HEK293 (cell line): ENCODE results near the gene ITPRIPL2.

Experiments used
- CTCF ChIA-PET: fragments of 350-600 bp; formaldehyde crosslinking; extraction: SDS; loops from one replicate; lab custom pipeline; 2021; ENCODE audit warnings: antibody characterized with exemption; lab: Yijun Ruan, JAX
- POLR2A ChIA-PET: fragments of 300-600 bp; formaldehyde crosslinking; extraction: SDS; loops from one replicate; lab custom pipeline; 2020; ENCODE audit warnings: antibody characterized with exemption, inconsistent platforms; lab: Yijun Ruan, JAX
- H3K27ac ChIP-seq: fragments of 200-500 bp; sonication (Bioruptor generic); 2 replicates; pipeline ENCODE4 v1.5.1; 2014; ENCODE audit warnings: low read depth, low read length, control low read depth, inconsistent platforms; ENCODE audit errors: extremely low read depth
- H3K36me3 ChIP-seq, 2 experiments: fragments of 200-500 bp in 1 of 2; sonication (Bioruptor generic) in 1 of 2; 1 replicate in 1 of 2; 2 replicates in 1 of 2; pipeline ENCODE4 v1.5.1; 2014 to 2017; ENCODE audit warnings: inconsistent platforms in 2 of 2, low read length in 2 of 2; ENCODE audit not compliant: control insufficient read depth in 2 of 2, insufficient read depth in 1 of 2
- H3K4me1 ChIP-seq: fragments of 200-500 bp; sonication (Bioruptor generic); 2 replicates; pipeline ENCODE4 v1.5.1; 2014; ENCODE audit warnings: mild to moderate bottlenecking, low read length, inconsistent platforms; ENCODE audit not compliant: control insufficient read depth, insufficient read depth
- H3K4me3 ChIP-seq: 2 replicates; pipeline ENCODE4 v1.5.1; 2011; ENCODE audit warnings: low read depth, mild to moderate bottlenecking, control low read depth, low read length, moderate library complexity
- H3K9me3 ChIP-seq: fragments of 200-500 bp; sonication (Bioruptor generic); 2 replicates; pipeline ENCODE4 v1.5.1; 2014; ENCODE audit warnings: low read depth, low read length, inconsistent platforms; ENCODE audit not compliant: control insufficient read depth, insufficient read depth
- KLF1 ChIP-seq: fragments of 450-650 bp; formaldehyde crosslinking; IDR thresholded peaks from 2 replicates; pipeline ENCODE4 v1.5.1; 2016; ENCODE audit warnings: missing biosample characterization, missing genetic modification characterization
- SETDB1 ChIP-seq: IDR thresholded peaks from one replicate; pipeline ENCODE4 v1.6.1; 2017; ENCODE audit warnings: mild to moderate bottlenecking, low read length, moderate library complexity, mixed read lengths; ENCODE audit not compliant: insufficient read length
- SP2 ChIP-seq: fragments of 450-650 bp; formaldehyde crosslinking; IDR thresholded peaks from 2 replicates; pipeline ENCODE4 v1.5.1; 2016; ENCODE audit warnings: missing biosample characterization, missing genetic modification characterization
- SP3 ChIP-seq: fragments of 450-650 bp; formaldehyde crosslinking; IDR thresholded peaks from 2 replicates; pipeline ENCODE4 v1.5.1; 2016; ENCODE audit warnings: missing biosample characterization, missing genetic modification characterization
- YY1 ChIP-seq: fragments of 450-650 bp; formaldehyde crosslinking; IDR thresholded peaks from 2 replicates; pipeline ENCODE4 v1.5.1; 2018; ENCODE audit warnings: missing biosample characterization, missing genetic modification characterization
- YY2 ChIP-seq: fragments of 450-650 bp; formaldehyde crosslinking; IDR thresholded peaks from 2 replicates; pipeline ENCODE4 v1.5.1; 2016; ENCODE audit warnings: missing biosample characterization, missing genetic modification characterization
- ZNF274 ChIP-seq, 2 experiments: fragments of 200-500 bp in 1 of 2; fragments of 450-650 bp in 1 of 2; sonication (Bioruptor generic) in 1 of 2; formaldehyde crosslinking in 1 of 2; IDR thresholded peaks; 2 replicates each; pipeline versions ENCODE4 v1.5.1 to v1.6.1; 2014 to 2016; ENCODE audit warnings: borderline replicate concordance in 1 of 2, inconsistent platforms in 1 of 2, low read length in 1 of 2, missing biosample characterization in 1 of 2, missing genetic modification characterization in 1 of 2
- ZNF449 ChIP-seq: fragments of 450-650 bp; formaldehyde crosslinking; IDR thresholded peaks from 2 replicates; pipeline ENCODE4 v1.5.1; 2017; ENCODE audit warnings: missing biosample characterization, mild to moderate bottlenecking, missing genetic modification characterization, moderate library complexity
- ZNF518A ChIP-seq: fragments of 450-650 bp; formaldehyde crosslinking; conservative IDR thresholded peaks from 2 replicates; pipeline ENCODE4 v1.5.1; 2016; ENCODE audit warnings: low read depth, missing biosample characterization, missing genetic modification characterization
- ZNF580 ChIP-seq: fragments of 450-650 bp; formaldehyde crosslinking; IDR thresholded peaks from 2 replicates; pipeline ENCODE4 v1.5.1; 2016; ENCODE audit warnings: missing biosample characterization, missing genetic modification characterization
- ZNF629 ChIP-seq: fragments of 450-650 bp; formaldehyde crosslinking; IDR thresholded peaks from 2 replicates; pipeline ENCODE4 v1.5.1; 2017; ENCODE audit warnings: missing biosample characterization, missing genetic modification characterization
- ZNF670 ChIP-seq: fragments of 450-650 bp; formaldehyde crosslinking; IDR thresholded peaks from 2 replicates; pipeline ENCODE4 v1.5.1; 2016; ENCODE audit warnings: missing biosample characterization, missing genetic modification characterization, low read depth
- ZNF76 ChIP-seq: fragments of 450-650 bp; formaldehyde crosslinking; IDR thresholded peaks from 2 replicates; pipeline ENCODE4; 2016; ENCODE audit warnings: low read depth, missing biosample characterization, missing genetic modification characterization, borderline replicate concordance
- TF ChIP-seq, protein P1 (sequence below): fragments of 450-650 bp; formaldehyde crosslinking; IDR thresholded peaks from 2 replicates; pipeline ENCODE4 v1.5.1; 2016; ENCODE audit warnings: missing biosample characterization, missing genetic modification characterization, borderline replicate concordance
- TF ChIP-seq, protein P2 (sequence below): fragments of 450-650 bp; formaldehyde crosslinking; conservative IDR thresholded peaks from 2 replicates; pipeline ENCODE4 v1.5.1; 2016; ENCODE audit warnings: low read depth, missing biosample characterization, missing genetic modification characterization
- TF ChIP-seq, protein P3 (sequence below): fragments of 450-650 bp; formaldehyde crosslinking; IDR thresholded peaks from 2 replicates; pipeline ENCODE4 v1.5.1; 2016; ENCODE audit warnings: missing biosample characterization, missing genetic modification characterization

The ITPRIPL2 gene

DNA sequence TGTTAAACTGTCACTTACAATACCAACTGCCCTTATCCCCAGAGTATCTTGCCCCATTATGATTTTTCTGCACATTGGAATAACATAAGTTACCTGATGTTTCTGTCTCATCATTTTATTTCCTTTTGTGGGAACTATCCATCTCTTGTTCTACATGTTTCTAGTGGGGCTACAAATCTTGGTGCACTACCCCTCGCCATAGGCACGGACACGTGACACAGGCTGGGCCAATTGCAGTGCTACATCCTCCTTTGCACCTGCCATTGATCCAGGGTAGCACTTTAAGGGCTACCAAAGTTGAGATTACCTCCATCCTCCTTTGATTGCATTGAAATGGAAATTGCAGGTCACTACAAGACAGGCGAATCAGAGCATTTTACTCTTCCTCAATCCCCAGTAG is 40.1 kb downstream of the ITPRIPL2 start:
- POLR2A ChIA-PET, result no interaction called here
- H3K27ac ChIP-seq, result no peak overlapping the region
- H3K4me1 ChIP-seq, result no peaks in the 10 kb centered on the region
- no peak for TF ChIP-seq ZNF670 (tag by site-specific recombination)
- TF ChIP-seq KLF1 (tag by site-specific recombination), result no peak
- TF ChIP-seq, protein P1, sequence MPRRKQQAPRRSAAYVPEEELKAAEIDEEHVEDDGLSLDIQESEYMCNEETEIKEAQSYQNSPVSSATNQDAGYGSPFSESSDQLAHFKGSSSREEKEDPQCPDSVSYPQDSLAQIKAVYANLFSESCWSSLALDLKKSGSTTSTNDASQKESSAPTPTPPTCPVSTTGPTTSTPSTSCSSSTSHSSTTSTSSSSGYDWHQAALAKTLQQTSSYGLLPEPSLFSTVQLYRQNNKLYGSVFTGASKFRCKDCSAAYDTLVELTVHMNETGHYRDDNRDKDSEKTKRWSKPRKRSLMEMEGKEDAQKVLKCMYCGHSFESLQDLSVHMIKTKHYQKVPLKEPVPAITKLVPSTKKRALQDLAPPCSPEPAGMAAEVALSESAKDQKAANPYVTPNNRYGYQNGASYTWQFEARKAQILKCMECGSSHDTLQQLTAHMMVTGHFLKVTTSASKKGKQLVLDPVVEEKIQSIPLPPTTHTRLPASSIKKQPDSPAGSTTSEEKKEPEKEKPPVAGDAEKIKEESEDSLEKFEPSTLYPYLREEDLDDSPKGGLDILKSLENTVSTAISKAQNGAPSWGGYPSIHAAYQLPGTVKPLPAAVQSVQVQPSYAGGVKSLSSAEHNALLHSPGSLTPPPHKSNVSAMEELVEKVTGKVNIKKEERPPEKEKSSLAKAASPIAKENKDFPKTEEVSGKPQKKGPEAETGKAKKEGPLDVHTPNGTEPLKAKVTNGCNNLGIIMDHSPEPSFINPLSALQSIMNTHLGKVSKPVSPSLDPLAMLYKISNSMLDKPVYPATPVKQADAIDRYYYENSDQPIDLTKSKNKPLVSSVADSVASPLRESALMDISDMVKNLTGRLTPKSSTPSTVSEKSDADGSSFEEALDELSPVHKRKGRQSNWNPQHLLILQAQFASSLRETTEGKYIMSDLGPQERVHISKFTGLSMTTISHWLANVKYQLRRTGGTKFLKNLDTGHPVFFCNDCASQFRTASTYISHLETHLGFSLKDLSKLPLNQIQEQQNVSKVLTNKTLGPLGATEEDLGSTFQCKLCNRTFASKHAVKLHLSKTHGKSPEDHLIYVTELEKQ, result no peak
- peak; percentile 89 for TF ChIP-seq SETDB1
- TF ChIP-seq ZNF449 (tag by site-specific recombination), result no peak
- TF ChIP-seq YY1 (tag by site-specific recombination), result peak; percentile 69
- TF ChIP-seq SP3 (tag by site-specific recombination), result 0 out of 2 replicates have a peak, but pooled peaks have one; percentile 25
- TF ChIP-seq ZNF580, result 0 out of 2 replicates have a peak, but pooled peaks have one; percentile 38
- TF ChIP-seq ZNF274 (IDR thresholded peaks at IDR 0.05; ENCODE audit: low read length), result no peak
- TF ChIP-seq ZNF274 (tag by site-specific recombination; IDR thresholded peaks at IDR 0.05; ENCODE audit: borderline replicate concordance), result no peak
- peak; percentile 22; the same call in 1 of the 2 replicates for TF ChIP-seq ZNF629 (tag by site-specific recombination)
- TF ChIP-seq ZNF518A, result peak; percentile 82
- peak; percentile 47; the same call in 1 of the 2 replicates for TF ChIP-seq ZNF76 (tag by site-specific recombination)
- TF ChIP-seq, protein P2, sequence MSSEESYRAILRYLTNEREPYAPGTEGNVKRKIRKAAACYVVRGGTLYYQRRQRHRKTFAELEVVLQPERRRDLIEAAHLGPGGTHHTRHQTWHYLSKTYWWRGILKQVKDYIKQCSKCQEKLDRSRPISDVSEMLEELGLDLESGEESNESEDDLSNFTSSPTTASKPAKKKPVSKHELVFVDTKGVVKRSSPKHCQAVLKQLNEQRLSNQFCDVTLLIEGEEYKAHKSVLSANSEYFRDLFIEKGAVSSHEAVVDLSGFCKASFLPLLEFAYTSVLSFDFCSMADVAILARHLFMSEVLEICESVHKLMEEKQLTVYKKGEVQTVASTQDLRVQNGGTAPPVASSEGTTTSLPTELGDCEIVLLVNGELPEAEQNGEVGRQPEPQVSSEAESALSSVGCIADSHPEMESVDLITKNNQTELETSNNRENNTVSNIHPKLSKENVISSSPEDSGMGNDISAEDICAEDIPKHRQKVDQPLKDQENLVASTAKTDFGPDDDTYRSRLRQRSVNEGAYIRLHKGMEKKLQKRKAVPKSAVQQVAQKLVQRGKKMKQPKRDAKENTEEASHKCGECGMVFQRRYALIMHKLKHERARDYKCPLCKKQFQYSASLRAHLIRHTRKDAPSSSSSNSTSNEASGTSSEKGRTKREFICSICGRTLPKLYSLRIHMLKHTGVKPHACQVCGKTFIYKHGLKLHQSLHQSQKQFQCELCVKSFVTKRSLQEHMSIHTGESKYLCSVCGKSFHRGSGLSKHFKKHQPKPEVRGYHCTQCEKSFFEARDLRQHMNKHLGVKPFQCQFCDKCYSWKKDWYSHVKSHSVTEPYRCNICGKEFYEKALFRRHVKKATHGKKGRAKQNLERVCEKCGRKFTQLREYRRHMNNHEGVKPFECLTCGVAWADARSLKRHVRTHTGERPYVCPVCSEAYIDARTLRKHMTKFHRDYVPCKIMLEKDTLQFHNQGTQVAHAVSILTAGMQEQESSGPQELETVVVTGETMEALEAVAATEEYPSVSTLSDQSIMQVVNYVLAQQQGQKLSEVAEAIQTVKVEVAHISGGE, result peak; percentile 98
- peak; percentile 41 for TF ChIP-seq SP2 (tag by site-specific recombination)
- TF ChIP-seq, protein P3, sequence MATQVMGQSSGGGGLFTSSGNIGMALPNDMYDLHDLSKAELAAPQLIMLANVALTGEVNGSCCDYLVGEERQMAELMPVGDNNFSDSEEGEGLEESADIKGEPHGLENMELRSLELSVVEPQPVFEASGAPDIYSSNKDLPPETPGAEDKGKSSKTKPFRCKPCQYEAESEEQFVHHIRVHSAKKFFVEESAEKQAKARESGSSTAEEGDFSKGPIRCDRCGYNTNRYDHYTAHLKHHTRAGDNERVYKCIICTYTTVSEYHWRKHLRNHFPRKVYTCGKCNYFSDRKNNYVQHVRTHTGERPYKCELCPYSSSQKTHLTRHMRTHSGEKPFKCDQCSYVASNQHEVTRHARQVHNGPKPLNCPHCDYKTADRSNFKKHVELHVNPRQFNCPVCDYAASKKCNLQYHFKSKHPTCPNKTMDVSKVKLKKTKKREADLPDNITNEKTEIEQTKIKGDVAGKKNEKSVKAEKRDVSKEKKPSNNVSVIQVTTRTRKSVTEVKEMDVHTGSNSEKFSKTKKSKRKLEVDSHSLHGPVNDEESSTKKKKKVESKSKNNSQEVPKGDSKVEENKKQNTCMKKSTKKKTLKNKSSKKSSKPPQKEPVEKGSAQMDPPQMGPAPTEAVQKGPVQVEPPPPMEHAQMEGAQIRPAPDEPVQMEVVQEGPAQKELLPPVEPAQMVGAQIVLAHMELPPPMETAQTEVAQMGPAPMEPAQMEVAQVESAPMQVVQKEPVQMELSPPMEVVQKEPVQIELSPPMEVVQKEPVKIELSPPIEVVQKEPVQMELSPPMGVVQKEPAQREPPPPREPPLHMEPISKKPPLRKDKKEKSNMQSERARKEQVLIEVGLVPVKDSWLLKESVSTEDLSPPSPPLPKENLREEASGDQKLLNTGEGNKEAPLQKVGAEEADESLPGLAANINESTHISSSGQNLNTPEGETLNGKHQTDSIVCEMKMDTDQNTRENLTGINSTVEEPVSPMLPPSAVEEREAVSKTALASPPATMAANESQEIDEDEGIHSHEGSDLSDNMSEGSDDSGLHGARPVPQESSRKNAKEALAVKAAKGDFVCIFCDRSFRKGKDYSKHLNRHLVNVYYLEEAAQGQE (tag by site-specific recombination), result 0 out of 2 replicates have a peak, but pooled peaks have one; percentile 26
- peak; percentile 65; the same call in 1 of the 2 replicates for TF ChIP-seq YY2 (tag by site-specific recombination)
- H3K36me3 ChIP-seq, result no peaks in the 10 kb centered on the region
- CTCF ChIA-PET, result no interaction called here
- H3K4me3 ChIP-seq, result no peak overlapping the region
- H3K9me3 ChIP-seq, result no peaks in the 10 kb centered on the region
